Measurements from ENCODE around the gene SULT1C2. TPM values are rescaled to one million over a fixed set of nuclear protein-coding genes. Genes with fewer than 3 reads are reported as not detected.
A peak's percentile ranks its signal among the peaks of the same experiment; 100 is the strongest.

Gene SULT1C2
- total and polyA plus RNA-seq, 2 of the 13 experiments (the other 11 are each of a cell fraction or from before 2014, with no cell fraction given), result 4.0 to 6.2 TPM

- TF ChIP-seq HNRNPLL (IDR thresholded peaks at IDR 0.05; ENCODE audit: low read depth, low read length, poor library complexity, severe bottlenecking), result no peak
- 0 out of 2 replicates have a peak, but pooled peaks have one; percentile 41 for TF ChIP-seq MLX (CRISPR knock-in tag; IDR thresholded peaks at IDR 0.05)
- TF ChIP-seq DRAP1 (CRISPR knock-in tag; IDR thresholded peaks at IDR 0.05), result 0 out of 2 replicates have a peak, but pooled peaks have one; percentile 28
- TF ChIP-seq ZNF788 (CRISPR knock-in tag; IDR thresholded peaks at IDR 0.05; ENCODE audit: borderline replicate concordance), result 0 out of 2 replicates have a peak, but pooled peaks have one; percentile 45
- no peak for TF ChIP-seq ZNF879 (CRISPR knock-in tag; IDR thresholded peaks at IDR 0.05)
- TF ChIP-seq PITX1 (CRISPR knock-in tag; IDR thresholded peaks at IDR 0.05), result 0 out of 2 replicates have a peak, but pooled peaks have one; percentile 45
- no peak for TF ChIP-seq ZNF513 (CRISPR knock-in tag; conservative IDR thresholded peaks at IDR 0.05)
- 0 out of 2 replicates have a peak, but pooled peaks have one; percentile 27 for TF ChIP-seq ZNF431 (CRISPR knock-in tag; IDR thresholded peaks at IDR 0.05; ENCODE audit: borderline replicate concordance, low read depth)
- TF ChIP-seq ASH2L (IDR thresholded peaks at IDR 0.05; ENCODE audit: insufficient read length, low read depth, low read length), result peak; percentile 30
- TF ChIP-seq ARID5B (CRISPR knock-in tag; IDR thresholded peaks at IDR 0.05), result peak; percentile 80
- no peak for TF ChIP-seq CSRNP1 (CRISPR knock-in tag; IDR thresholded peaks at IDR 0.05)
- TF ChIP-seq SIN3B (IDR thresholded peaks at IDR 0.05; ENCODE audit: low read length), result no peak
- TF ChIP-seq HIC2 (CRISPR knock-in tag; IDR thresholded peaks at IDR 0.05; ENCODE audit: low read depth), result peak; percentile 43; the same call in 1 of the 2 replicates
- peak; percentile 100 for TF ChIP-seq ZSCAN29 (CRISPR knock-in tag; conservative IDR thresholded peaks at IDR 0.05)
- 0 out of 2 replicates have a peak, but pooled peaks have one; percentile 71 for TF ChIP-seq MTERF4 (CRISPR knock-in tag; IDR thresholded peaks at IDR 0.05)
- no peak for TF ChIP-seq AKAP8 (CRISPR knock-in tag; IDR thresholded peaks at IDR 0.05)
- TF ChIP-seq ZNF589 (CRISPR knock-in tag; conservative IDR thresholded peaks at IDR 0.05), result no peak
Observed at GRCh38 chr2:108288534-108289106, at the start of gene SULT1C2 (continued).
